Peyer's patch (tissue), 4 donors: ENCODE data around the gene MAEA.

Experiments
- POLR2A ChIP-seq, 2 donors: fragments of 450-650 bp; IDR thresholded peaks; one replicate each; pipeline ENCODE4 v1.5.1; 2017; ENCODE audit warnings: antibody characterized with exemption in 2 of 2, mild to moderate bottlenecking in 2 of 2, moderate library complexity in 2 of 2
- TF ChIP-seq, protein P1 (sequence below), 6 experiments: fragments of 450-650 bp in 4 of 6; fragments of 200-600 bp in 2 of 6; sonication (generic) in 1 of 6; IDR thresholded peaks; one replicate each; pipeline ENCODE4 v1.5.1; 2017 to 2019; ENCODE audit warnings: antibody characterized with exemption in 6 of 6, mild to moderate bottlenecking in 3 of 6, moderate library complexity in 1 of 6

DNA sequence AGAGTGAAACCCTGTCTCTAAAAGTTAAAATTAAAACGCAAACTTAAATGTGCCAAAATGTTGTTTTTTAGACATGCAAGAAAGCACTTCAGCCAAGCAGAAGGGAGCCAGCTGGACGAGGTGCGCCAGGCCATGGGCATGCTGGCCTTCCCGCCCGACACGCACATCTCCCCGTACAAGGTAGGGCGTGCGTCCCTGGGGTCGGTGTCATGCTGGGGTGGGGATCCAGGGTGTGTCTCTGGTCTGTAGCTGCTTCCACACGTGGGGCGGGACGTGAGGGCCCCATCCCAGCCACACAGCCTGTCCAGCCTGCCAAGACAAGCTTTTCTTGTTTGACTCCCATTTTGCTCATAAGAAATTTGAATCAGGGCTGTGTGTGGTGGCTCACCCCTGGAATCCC, 43.0 kb downstream of the MAEA start:
- TF ChIP-seq, protein P1, sequence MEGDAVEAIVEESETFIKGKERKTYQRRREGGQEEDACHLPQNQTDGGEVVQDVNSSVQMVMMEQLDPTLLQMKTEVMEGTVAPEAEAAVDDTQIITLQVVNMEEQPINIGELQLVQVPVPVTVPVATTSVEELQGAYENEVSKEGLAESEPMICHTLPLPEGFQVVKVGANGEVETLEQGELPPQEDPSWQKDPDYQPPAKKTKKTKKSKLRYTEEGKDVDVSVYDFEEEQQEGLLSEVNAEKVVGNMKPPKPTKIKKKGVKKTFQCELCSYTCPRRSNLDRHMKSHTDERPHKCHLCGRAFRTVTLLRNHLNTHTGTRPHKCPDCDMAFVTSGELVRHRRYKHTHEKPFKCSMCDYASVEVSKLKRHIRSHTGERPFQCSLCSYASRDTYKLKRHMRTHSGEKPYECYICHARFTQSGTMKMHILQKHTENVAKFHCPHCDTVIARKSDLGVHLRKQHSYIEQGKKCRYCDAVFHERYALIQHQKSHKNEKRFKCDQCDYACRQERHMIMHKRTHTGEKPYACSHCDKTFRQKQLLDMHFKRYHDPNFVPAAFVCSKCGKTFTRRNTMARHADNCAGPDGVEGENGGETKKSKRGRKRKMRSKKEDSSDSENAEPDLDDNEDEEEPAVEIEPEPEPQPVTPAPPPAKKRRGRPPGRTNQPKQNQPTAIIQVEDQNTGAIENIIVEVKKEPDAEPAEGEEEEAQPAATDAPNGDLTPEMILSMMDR (IDR thresholded peaks at IDR 0.05): no peak
- TF ChIP-seq POLR2A (IDR thresholded peaks at IDR 0.05): no peak
